IPS DF 6.9 (cell line): Measurements from ENCODE around the gene PPP2R2D.
"Not testable (repeated sequence)": the region's sequence is repeated elsewhere in the genome, so short reads cannot be mapped to it uniquely, and the experiment has no call there.

Experiments used
- DNase-seq: peaks from one replicate; pipeline ENCODE4 v3.0.0-alpha.2; 2013; ENCODE audit warnings: low read depth, low spot score
- H3K27ac ChIP-seq: one replicate; pipeline ENCODE4 v1.5.1; 2013; ENCODE audit warnings: low read length, control low read depth
- H3K27me3 ChIP-seq: 2 replicates; pipeline ENCODE4 v1.6.1; 2013; ENCODE audit warnings: mild to moderate bottlenecking, low read length; ENCODE audit not compliant: control insufficient read depth, insufficient read depth
- H3K36me3 ChIP-seq: 2 replicates; pipeline ENCODE4 v1.6.1; 2013; ENCODE audit warnings: low read length; ENCODE audit not compliant: control insufficient read depth, insufficient read depth
- H3K4me1 ChIP-seq: 2 replicates; pipeline ENCODE4 v1.6.1; 2013; ENCODE audit warnings: low read length; ENCODE audit not compliant: control insufficient read depth, insufficient read depth
- H3K4me3 ChIP-seq: 2 replicates; pipeline ENCODE4 v1.5.1; 2013; ENCODE audit warnings: mild to moderate bottlenecking, low read length
- H3K9me3 ChIP-seq: 2 replicates; pipeline ENCODE4 v1.6.1; 2013; ENCODE audit warnings: low read length, inconsistent platforms; ENCODE audit not compliant: control insufficient read depth, insufficient read depth
- WGBS: extraction: QIAGEN DNeasy Blood & Tissue Kit; methylation state at CpG from one replicate; pipeline ENCODE4 v1.1.7; 2013; ENCODE audit warnings: mixed read lengths, missing lambda C conversion rate; ENCODE audit not compliant: insufficient read length, insufficient coverage; 5-methylcytosine and 5-hydroxymethylcytosine counted together

Gene PPP2R2D

DNA sequence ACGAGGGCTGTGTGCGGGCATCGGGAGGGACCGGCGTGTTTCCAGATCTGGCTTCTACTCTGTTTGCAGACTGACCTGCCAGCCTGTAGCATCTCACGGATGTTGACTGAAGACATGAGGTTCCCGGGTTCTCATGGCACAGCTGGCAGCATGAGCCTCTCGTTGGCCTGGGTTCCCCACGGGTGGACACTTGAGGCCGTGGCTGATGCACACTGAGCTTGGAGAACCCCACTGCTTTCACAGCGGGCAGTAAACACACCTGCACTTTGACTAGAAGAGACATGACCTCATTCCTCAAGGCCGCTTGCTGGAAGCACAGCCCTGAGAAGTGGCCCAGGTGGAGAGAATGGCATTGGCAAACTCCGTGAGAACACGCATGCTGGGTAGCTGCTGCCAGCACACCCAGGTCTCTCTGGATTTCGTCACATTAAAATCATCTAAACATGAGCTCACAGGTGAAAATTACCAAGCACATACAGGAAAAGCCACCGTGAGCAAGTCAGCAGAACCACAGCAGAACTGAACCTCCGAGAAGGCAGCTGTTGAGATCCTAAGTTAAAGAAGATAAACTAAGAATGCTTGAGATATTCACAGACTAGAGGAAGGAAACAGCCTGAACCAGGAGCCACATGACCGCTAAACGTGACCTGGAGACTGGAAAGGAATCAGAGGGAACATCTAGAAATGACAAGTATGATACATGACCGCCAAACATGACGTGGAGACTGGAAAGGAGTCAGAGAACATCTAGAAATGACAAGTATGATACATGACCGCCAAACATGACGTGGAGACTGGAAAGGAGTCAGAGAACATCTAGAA lies 48.4 kb downstream of the PPP2R2D start:
- WGBS: no CpG with 5 or more reads among the region's 23 CpGs
- no peak overlapping the region for H3K27ac ChIP-seq
- no peaks in the 10 kb centered on the region; the same call in 1 of the 2 replicates for H3K4me1 ChIP-seq
- peaks cover 32% of the 10 kb centered on the region for H3K36me3 ChIP-seq
- H3K4me3 ChIP-seq: no peak overlapping the region
- no peaks in the 10 kb centered on the region for H3K27me3 ChIP-seq
- no peak for DNase-seq
- H3K9me3 ChIP-seq: no peaks in the 10 kb centered on the region

- H3K4me3 ChIP-seq, DNase-seq, H3K27ac ChIP-seq, H3K9me3 ChIP-seq, H3K27me3 ChIP-seq, H3K4me1 ChIP-seq: not testable (repeated sequence)
- no CpG with 5 or more reads among the region's 7 CpGs for WGBS
- peaks cover 31% of the 10 kb centered on the region for H3K36me3 ChIP-seq
Measured at GRCh38 chr10:131949908-131950307, 49.1 kb downstream of the PPP2R2D start.

- Histone ChIP-seq H3K27me3 (no peaks in the 10 kb centered on the region), H3K4me1 (no peaks in the 10 kb centered on the region; the same call in 1 of the 2 replicates), H3K9me3 (peaks cover 1% of the 10 kb centered on the region; the same call in 1 of the 2 replicates), H3K27ac (no peak overlapping the region), H3K36me3 (peaks cover 29% of the 10 kb centered on the region), H3K4me3 (no peak overlapping the region)
- no peak for DNase-seq
- no CpG with 5 or more reads among the region's 21 CpGs for WGBS
Measured at GRCh38 chr10:131954356-131954965, 53.7 kb downstream of the PPP2R2D start.

- no peak overlapping the region for H3K4me3 ChIP-seq
- peaks cover 35% of the 10 kb centered on the region for H3K36me3 ChIP-seq
- DNase-seq: no peak
- peaks cover 1% of the 10 kb centered on the region; the same call in 1 of the 2 replicates for H3K4me1 ChIP-seq
- WGBS: no CpG with 5 or more reads among the region's 38 CpGs
- no peak overlapping the region for H3K27ac ChIP-seq
- H3K9me3 ChIP-seq: peaks cover 1% of the 10 kb centered on the region; the same call in 1 of the 2 replicates
- no peaks in the 10 kb centered on the region for H3K27me3 ChIP-seq
Measured at GRCh38 chr10:131955591-131956340, 55.0 kb downstream of the PPP2R2D start.

- DNase-seq: no peak
- Histone ChIP-seq H3K27me3 (no peaks in the 10 kb centered on the region), H3K9me3 (peaks cover 1% of the 10 kb centered on the region; the same call in 1 of the 2 replicates), H3K4me1 (peaks cover 1% of the 10 kb centered on the region; the same call in 1 of the 2 replicates), H3K27ac (no peak overlapping the region), H3K36me3 (peaks cover 32% of the 10 kb centered on the region), H3K4me3 (no peak overlapping the region)
- WGBS: no CpG with 5 or more reads among the region's 19 CpGs
Measured at GRCh38 chr10:131959841-131960240, 59.0 kb downstream of the PPP2R2D start.

GRCh38 chr10:131960631-131961046 lies 59.8 kb downstream of the PPP2R2D start:
- no peak for DNase-seq
- no peaks in the 10 kb centered on the region for H3K27me3 ChIP-seq
- H3K9me3 ChIP-seq: peaks cover 1% of the 10 kb centered on the region; the same call in 1 of the 2 replicates
- H3K27ac ChIP-seq: no peak overlapping the region
- peaks cover 1% of the 10 kb centered on the region; the same call in 1 of the 2 replicates for H3K4me1 ChIP-seq
- H3K4me3 ChIP-seq: no peak overlapping the region
- H3K36me3 ChIP-seq: peaks cover 28% of the 10 kb centered on the region
- no CpG with 5 or more reads among the region's 18 CpGs for WGBS

GRCh38 chr10:131961047-131961776 lies 60.4 kb downstream of the PPP2R2D start:
- Histone ChIP-seq H3K27ac (no peak overlapping the region), H3K4me3 (no peak overlapping the region), H3K27me3 (no peaks in the 10 kb centered on the region), H3K9me3 (peaks cover 1% of the 10 kb centered on the region; the same call in 1 of the 2 replicates), H3K4me1 (peaks cover 1% of the 10 kb centered on the region; the same call in 1 of the 2 replicates), H3K36me3 (peaks cover 23% of the 10 kb centered on the region)
- no CpG with 5 or more reads among the region's 26 CpGs for WGBS
- no peak for DNase-seq

DNA sequence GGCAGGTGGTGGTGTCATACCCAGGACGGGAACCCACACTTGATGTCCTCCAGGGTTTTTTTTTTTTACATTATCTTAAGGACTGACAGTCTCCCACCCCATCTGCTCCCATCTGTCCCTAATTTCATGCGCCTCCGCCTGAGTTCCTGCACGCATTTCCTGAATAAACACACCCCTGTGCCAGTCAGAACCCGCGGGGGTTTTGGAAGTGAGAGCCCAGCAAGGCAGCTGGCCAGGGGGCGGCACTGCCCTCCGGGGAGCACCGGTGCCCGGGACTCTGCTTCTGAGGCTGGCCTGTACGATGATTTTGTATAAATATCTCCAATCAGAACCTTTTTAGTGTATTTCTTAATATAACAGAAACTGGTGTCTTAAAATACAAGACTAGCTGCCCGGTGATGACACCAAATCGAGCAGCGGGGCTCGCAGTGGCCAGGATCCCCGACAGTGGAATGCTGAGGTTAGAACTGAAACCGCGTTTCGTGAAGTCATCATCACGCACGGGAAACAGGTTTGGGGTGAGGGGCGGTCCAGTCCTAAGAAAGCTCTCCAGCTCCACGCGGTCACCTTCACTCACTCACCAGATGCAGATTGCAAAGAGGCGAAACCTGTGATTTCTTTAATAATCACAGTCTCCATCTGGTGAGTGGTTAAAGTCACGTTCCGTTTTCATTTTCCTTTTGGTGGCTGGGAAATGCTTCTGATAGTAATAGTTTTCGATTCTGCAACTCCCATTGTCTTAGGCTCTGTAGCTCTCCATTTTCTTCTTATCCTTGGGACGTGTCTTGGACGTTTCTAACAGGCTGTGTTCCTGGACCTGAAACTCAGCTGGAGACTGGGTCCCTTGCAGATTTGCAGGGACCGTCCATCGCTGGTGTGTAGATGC lies 61.2 kb downstream of the PPP2R2D start:
- WGBS: no CpG with 5 or more reads among the region's 32 CpGs
- no peak overlapping the region for H3K4me3 ChIP-seq
- DNase-seq: no peak
- no peaks in the 10 kb centered on the region for H3K9me3 ChIP-seq
- H3K36me3 ChIP-seq: peaks cover 17% of the 10 kb centered on the region
- no peaks in the 10 kb centered on the region for H3K27me3 ChIP-seq
- H3K4me1 ChIP-seq: peaks cover 1% of the 10 kb centered on the region; the same call in 1 of the 2 replicates
- H3K27ac ChIP-seq: no peak overlapping the region

DNA sequence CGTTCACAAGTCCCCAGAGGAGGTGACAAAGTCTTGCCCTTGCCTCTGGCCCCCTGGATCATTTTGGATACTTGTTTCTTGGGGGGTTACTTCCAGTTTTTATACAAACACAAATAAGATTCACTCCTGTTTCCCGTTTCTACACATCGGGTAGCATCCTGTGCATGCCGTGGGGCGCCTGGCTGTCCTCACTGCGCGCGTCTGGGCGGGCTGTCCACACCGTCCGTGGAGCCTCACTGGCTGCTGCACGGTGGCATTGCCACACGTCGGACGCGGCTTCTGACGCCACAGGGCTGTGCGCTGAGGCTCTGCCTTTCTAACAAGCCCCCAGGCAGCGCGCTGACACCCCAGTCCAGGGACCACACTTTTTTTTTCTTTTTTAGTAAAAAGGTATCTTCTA lies 62.5 kb downstream of the PPP2R2D start:
- no peak for DNase-seq
- no peak overlapping the region for H3K27ac ChIP-seq
- no CpG with 5 or more reads among the region's 20 CpGs for WGBS
- peaks cover 12% of the 10 kb centered on the region for H3K36me3 ChIP-seq
- H3K4me1 ChIP-seq: peaks cover 1% of the 10 kb centered on the region; the same call in 1 of the 2 replicates
- H3K27me3 ChIP-seq: no peaks in the 10 kb centered on the region
- H3K9me3 ChIP-seq: no peaks in the 10 kb centered on the region
- H3K4me3 ChIP-seq: no peak overlapping the region
